IPS-11a (cell line): Measurements from ENCODE around the gene TBP.
"Not testable (repeated sequence)": the region's sequence is repeated elsewhere in the genome, so short reads cannot be mapped to it uniquely, and the experiment has no call there.

Experiments
- H3K4me3 ChIP-seq: one replicate; pipeline ENCODE4 v1.5.1; 2013; ENCODE audit warnings: low read depth, low read length, control low read depth

Gene TBP

DNA sequence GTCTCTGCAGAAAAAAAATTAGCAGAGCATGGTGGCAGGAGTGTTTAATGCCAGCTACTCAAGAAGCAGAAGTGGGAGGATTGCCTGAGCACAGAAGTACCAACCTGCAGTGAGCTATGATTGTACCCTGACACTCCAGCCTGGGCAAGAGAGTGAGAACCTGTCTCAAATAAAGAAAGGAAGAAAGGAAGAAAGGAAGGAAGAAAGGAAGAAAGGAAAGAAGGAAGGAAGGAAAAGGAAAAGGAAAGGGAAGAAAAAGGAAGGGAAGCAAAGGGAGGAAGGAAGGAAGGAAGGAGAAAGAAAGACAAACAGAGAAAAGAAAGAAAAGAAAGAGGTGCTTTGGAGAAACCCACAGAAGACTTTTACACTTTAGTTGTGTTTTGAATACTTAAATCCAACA lies 43.1 kb downstream of the TBP start:
- H3K4me3 ChIP-seq, result no peak overlapping the region

- H3K4me3 ChIP-seq, result no peak overlapping the region
Measured at GRCh38 chr6:170605574-170606259, 51.5 kb downstream of the TBP start.

GRCh38 chr6:170609225-170609624 lies 55.1 kb downstream of the TBP start:
- not testable (repeated sequence) for H3K4me3 ChIP-seq

- not testable (repeated sequence) for H3K4me3 ChIP-seq
Measured at GRCh38 chr6:170612256-170612804, 58.2 kb downstream of the TBP start.

- H3K4me3 ChIP-seq, result not testable (repeated sequence)
Measured at GRCh38 chr6:170616020-170616554, 61.9 kb downstream of the TBP start.
